Heart right ventricle (tissue), 16 donors: ENCODE results near the gene USP2. TPM values are rescaled to one million over a fixed set of nuclear protein-coding genes. Genes with fewer than 3 reads are reported as not detected.

ENCODE experiments used
- ATAC-seq, 8 donors: fragments of 200-7000 bp; cut with Tn5 transposase; one replicate each; pipeline ENCODE4 v1.9.1; 2020; ENCODE audit warnings: mild to moderate bottlenecking in 8 of 8, moderate library complexity in 8 of 8, moderate number of reproducible peaks in 1 of 8
- DNase-seq, 2 donors: peaks; one replicate each; pipeline ENCODE4 v3.0.0-alpha.2; 2020
- H3K27ac ChIP-seq, 10 donors: fragments of 200-600 bp; sonication (generic) in 2 of 10; one replicate each; pipeline versions ENCODE4 v1.5.0 to v1.8.0; 2020 to 2022; ENCODE audit warnings: mild to moderate bottlenecking in 3 of 10
- H3K27me3 ChIP-seq, 7 donors: fragments of 200-600 bp; one replicate each; pipeline ENCODE4 v1.8.0; 2021 to 2022; ENCODE audit warnings: mild to moderate bottlenecking in 2 of 7
- H3K36me3 ChIP-seq, 9 donors: fragments of 200-600 bp; sonication (generic) in 1 of 9; one replicate each; pipeline versions ENCODE4 v1.5.0 to v1.8.0; 2020 to 2022; ENCODE audit warnings: mild to moderate bottlenecking in 2 of 9
- H3K4me1 ChIP-seq, 9 donors: fragments of 200-600 bp; sonication (generic) in 1 of 9; one replicate each; pipeline versions ENCODE4 v1.5.0 to v1.8.0; 2020 to 2022; ENCODE audit warnings: mild to moderate bottlenecking in 4 of 9
- H3K4me3 ChIP-seq, 10 donors: fragments of 200-600 bp; sonication (generic) in 2 of 10; one replicate each; pipeline versions ENCODE4 v1.5.0 to v1.8.0; 2020 to 2022; ENCODE audit warnings: mild to moderate bottlenecking in 7 of 10, moderate library complexity in 2 of 10
- H3K9me3 ChIP-seq, 11 donors: fragments of 200-600 bp in 10 of 11; sonication (generic) in 2 of 11; one replicate each; pipeline versions ENCODE4 v1.5.0 to v1.8.0; 2013 to 2022; ENCODE audit warnings: mild to moderate bottlenecking in 2 of 11, control low read depth in 1 of 11, moderate library complexity in 1 of 11
- WGBS, 2 donors: extraction: QIAGEN DNeasy Blood & Tissue Kit; methylation state at CpG; one replicate each; pipeline ENCODE4 v1.1.7; 2013; ENCODE audit warnings: inconsistent platforms in 1 of 2; 5-methylcytosine and 5-hydroxymethylcytosine counted together
- intact Hi-C, 10 donors: fragments of 100-400 bp; cut with DNase I; formaldehyde crosslinking; loops; one replicate each; pipeline versions ENCODE4 v1.11.1 to v1.14.2; 2022
- polyA plus RNA-seq, 2 donors: library from polyadenylated mRNA; stranded (reverse); fragments of 200-250 nt; gene quantifications; one replicate each; pipeline ENCODE4 v1.2.3, GENCODE V29; 2013
- total RNA-seq, 10 donors: library from RNA; stranded (reverse); fragmentation: NEBNext Ultra II Directional in 3 of 10; extraction: Animal tissue kit (Norgen Biotek cat#: 25700) in 3 of 10; gene quantifications; one replicate each; pipeline versions ENCODE4 v1.2.1 to v1.2.4, GENCODE V29; 2021 to 2023
- TF ChIP-seq, protein P1 (sequence below), 9 donors: fragments of 200-600 bp; sonication (generic) in 2 of 9; IDR thresholded peaks; one replicate each; pipeline versions ENCODE4 v1.5.0 to v1.8.0; 2021 to 2022; ENCODE audit warnings: antibody characterized with exemption in 9 of 9, mild to moderate bottlenecking in 5 of 9, moderate library complexity in 1 of 9
- donor health status: Arrhythmogenic right ventricular cardiomyopathy.
- donor health status: ischemic (EF 13 %, LVEDD 7.1; RV severe dilation, severe dysfunction).
- donor health status: healthy with polysubstance abuse.
- donor health status: DM: no; HTN: yes; CAD: no.
- donor health status: DM: no; HTN: no; CAD: no.
- donor health status: ischemic (EF 25% LVEDD 6.9; RV normal size, moderate dysfunction).
- donor health status: ischemic (EF 25% LVEDD 5.7; RV mildly dilated, moderate dysfunction).
- donor health status: healthy.
- donor health status: DM: yes; HTN: yes; CAD: no.
- donor health status: Ischemic cardiomyopathy.
- donor health status: ischemic (EF 35%, LVEDD 5.7; RV mildly dilated, moderate dysfunction).
- donor health status: nonischemic (EF 11% LVEDD 7.7; RV severe dilation, severe dysfunction).
- donor health status: DM: yes; HTN: yes; CAD: no.
- donor health status: PGD.
- donor health status: ischemic (EF 29% LVEDD 5.4; RV normal size, mild dysfunction).
- donor health status: nonischemic (EF 23%, LVEDD 6.1; RV moderate dilation, normal function).

The USP2 gene
- total and polyA plus RNA-seq, 12 donors = 42.0 to 183 (median 130) TPM

DNA sequence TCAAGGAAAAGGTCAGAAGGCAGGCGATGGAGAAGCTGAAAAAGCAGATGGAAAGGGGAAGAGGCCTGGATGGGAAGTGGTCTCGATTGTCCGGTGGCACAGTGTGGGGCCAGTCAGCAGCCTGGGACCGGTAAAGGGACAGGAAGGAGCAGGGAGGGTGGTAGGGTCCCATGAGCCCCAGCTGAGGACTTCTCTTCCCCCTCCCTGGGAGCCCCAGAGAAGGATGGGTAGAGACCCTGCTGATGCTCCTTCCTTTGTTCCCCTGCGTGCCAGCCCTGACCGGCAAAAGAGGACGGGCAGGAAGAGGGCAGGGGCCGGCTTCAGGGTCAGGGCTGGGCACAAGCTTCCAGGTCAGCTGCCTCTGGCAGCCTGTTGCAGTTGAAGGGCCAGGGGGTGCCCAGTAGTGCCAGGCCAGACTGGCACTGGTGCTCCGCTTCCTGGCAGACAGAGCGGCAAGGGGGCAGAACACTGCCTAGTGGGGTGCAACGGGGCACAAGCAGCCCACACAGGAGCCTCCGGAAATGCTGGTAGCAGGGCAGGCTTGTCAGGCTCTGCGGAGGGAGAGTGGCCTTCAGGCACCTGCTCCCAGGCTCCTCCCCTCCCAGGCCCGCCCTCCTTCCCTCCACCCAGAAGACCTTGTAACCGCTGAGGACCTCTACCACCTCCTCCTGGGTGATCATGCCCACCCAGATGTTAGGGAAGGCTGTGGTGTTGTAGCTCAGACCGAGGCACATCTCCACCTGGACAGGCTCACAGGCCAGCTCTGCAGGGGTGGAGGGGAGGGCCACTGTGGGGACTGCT, 40.1 kb downstream of the USP2 start:
- no peaks in the 10 kb centered on the region for H3K9me3 ChIP-seq
- ATAC-seq (peak in 3 of 8 donors; percentile 0 to 8 (median 1)), DNase-seq (no peak)
- H3K36me3 ChIP-seq = peaks cover 0 to 16% (median 4%) of the 10 kb centered on the region in 9 donors
- H3K27ac ChIP-seq = peak overlapping the region; percentile 85 to 100 (median 97)
- peaks cover 0 to 38% (median 0%) of the 10 kb centered on the region in 7 donors for H3K27me3 ChIP-seq
- H3K4me3 ChIP-seq = peak overlapping the region in 7 of 10 donors; percentile 61 to 91 (median 80)
- H3K4me1 ChIP-seq = peaks cover 16 to 50% (median 40%) of the 10 kb centered on the region in 9 donors
- intact Hi-C loops = loop anchor here in 1 of 10 donors (5.0 to 10.0 kb wide), 2 partner anchors 41 to 133 kb away; partner anchors contain the start of gene USP2
- TF ChIP-seq, protein P1, sequence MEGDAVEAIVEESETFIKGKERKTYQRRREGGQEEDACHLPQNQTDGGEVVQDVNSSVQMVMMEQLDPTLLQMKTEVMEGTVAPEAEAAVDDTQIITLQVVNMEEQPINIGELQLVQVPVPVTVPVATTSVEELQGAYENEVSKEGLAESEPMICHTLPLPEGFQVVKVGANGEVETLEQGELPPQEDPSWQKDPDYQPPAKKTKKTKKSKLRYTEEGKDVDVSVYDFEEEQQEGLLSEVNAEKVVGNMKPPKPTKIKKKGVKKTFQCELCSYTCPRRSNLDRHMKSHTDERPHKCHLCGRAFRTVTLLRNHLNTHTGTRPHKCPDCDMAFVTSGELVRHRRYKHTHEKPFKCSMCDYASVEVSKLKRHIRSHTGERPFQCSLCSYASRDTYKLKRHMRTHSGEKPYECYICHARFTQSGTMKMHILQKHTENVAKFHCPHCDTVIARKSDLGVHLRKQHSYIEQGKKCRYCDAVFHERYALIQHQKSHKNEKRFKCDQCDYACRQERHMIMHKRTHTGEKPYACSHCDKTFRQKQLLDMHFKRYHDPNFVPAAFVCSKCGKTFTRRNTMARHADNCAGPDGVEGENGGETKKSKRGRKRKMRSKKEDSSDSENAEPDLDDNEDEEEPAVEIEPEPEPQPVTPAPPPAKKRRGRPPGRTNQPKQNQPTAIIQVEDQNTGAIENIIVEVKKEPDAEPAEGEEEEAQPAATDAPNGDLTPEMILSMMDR (IDR thresholded peaks at IDR 0.05) = no peak
- 51 to 62% methylated on average over 15 to 16 of the region's 16 CpGs for WGBS, 2 donors

DNA sequence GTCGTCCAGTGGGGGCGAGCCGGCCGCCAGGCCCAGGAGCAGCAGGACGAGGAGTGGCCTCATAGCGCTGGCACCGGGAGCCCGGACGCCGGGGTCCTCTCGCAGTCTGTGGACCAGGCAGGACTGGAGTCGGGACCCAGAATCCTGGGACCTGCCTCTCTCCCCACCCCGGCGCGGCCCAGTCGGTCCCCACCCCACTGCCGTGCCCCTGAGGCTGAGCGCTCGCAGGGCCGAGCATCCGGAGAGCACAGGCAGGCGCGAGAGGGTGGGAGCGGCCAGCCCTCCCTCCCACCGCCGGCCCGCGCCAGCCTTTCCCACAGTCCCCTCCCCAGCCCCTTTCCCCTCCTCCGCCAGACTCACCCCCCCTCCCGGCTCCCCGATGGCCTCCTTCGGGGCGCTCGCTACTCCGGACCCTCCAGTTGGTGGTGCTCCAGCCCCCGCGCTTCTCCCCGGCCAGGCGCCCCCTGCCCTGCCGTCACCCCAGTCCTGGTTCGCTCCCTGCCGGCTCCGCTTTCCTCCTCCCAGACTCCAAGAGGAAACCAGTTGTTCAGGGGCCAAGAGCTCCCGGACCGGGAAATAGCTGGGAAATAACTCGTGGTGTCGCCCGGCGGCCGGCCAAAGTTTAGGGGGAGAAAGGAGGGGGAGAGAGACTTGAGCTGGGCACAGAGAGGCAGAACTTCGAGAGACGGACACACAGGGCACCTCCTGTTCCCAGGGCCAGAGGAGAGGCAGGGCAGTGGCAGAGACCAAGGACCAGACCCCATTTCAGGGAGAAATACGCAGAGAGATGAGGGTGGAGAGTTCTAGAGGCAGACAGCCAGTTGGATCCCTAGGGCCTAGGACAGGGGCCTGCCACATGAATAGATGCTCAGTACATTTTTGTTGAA, 40.9 kb downstream of the USP2 start, which contains the start of gene C1QTNF5:
Gene C1QTNF5, minus strand, starts transcription at position 549 of the 887 bp plus-strand sequence. Its CDS starts 486 bp downstream, at position 63.
- Histone ChIP-seq H3K36me3 (peaks cover 0 to 23% (median 8%) of the 10 kb centered on the region in 9 donors), H3K27me3 (peaks cover 0 to 38% (median 0%) of the 10 kb centered on the region in 7 donors), H3K4me3 (peak within 1 kb of the TSS; percentile 61 to 91 (median 78)), H3K27ac (peak within 1 kb of the TSS; percentile 85 to 100 (median 97)), H3K4me1 (peaks cover 16 to 56% (median 48%) of the 10 kb centered on the region in 9 donors), H3K9me3 (no peaks in the 10 kb centered on the region)
- intact Hi-C loops = loop anchor here in 1 of 10 donors (5.0 to 10.0 kb wide), 2 partner anchors 42 to 134 kb away; partner anchors contain the start of gene USP2
- TF ChIP-seq, protein P1 (IDR thresholded peaks at IDR 0.05) = no peak
- ATAC-seq (peak; percentile 57 to 82 (median 72)), DNase-seq (peak; percentile 88 to 95)
- WGBS, 2 donors = 1% methylated on average over 53 of the region's 53 CpGs

DNA sequence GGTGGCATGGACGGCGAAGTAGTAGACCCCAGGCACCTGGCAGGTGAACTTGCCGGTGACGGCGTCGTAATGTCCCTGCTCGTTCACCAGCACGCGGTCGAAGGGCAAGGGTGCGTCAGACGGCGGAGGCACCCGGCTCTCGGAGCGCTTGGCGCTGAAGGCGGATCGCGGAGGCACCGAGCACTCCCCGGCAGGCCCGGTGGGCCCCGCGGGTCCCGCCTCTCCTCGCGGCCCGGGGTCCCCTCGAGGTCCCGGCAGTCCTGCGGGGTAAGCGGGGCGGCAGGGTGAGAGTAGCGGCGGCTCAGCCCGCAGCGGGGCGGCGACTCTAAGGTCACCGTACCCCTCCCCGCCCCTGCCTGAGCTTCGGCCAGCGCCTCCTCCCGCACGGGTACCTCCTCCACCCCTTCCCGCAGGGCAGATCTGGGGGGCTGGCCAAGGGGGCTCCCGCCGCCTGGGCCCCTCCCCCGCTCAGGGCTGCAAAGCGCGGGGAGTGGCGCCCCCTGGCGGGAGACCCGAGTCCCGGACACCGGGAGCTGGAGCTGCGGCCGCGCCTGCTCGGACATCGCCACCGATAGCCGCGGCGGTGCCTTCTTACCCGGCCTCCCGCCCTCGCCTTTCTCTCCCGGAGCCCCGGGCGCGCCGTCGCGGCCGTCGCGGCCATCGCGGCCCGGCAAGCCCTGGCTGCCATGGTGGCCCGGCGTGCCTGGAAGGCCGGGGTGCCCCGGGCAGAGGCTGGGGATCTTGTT, 41.7 kb downstream of the USP2 start:
- TF ChIP-seq, protein P1 (IDR thresholded peaks at IDR 0.05) = peak; percentile 93 to 98 (median 96)
- WGBS, 2 donors = 1 to 2% methylated on average over 69 to 86 of the region's 86 CpGs
- peak overlapping the region; percentile 85 to 100 (median 97) for H3K27ac ChIP-seq
- peak overlapping the region; percentile 61 to 91 (median 78) for H3K4me3 ChIP-seq
- H3K27me3 ChIP-seq = peaks cover 0 to 38% (median 0%) of the 10 kb centered on the region in 7 donors
- ATAC-seq (peak; percentile 52 to 80 (median 65)), DNase-seq (peak; percentile 77 to 85)
- H3K36me3 ChIP-seq = peaks cover 0 to 23% (median 8%) of the 10 kb centered on the region in 9 donors
- peaks cover 22 to 64% (median 56%) of the 10 kb centered on the region in 9 donors for H3K4me1 ChIP-seq
- intact Hi-C loops = loop anchor here in 4 of 10 donors (5.0 to 10.0 kb wide), 4 partner anchors 33 to 135 kb away; partner anchors contain the start of genes CBL (in 1 of the 4) and USP2 (in 1 of the 4)
- no peaks in the 10 kb centered on the region for H3K9me3 ChIP-seq
